Cardiac septum (tissue), 1 donor: ENCODE results near the gene TOMM70. TPM values are rescaled to one million over a fixed set of nuclear protein-coding genes. Genes with fewer than 3 reads are reported as not detected.
"Not testable (repeated sequence)": the region's sequence is repeated elsewhere in the genome, so short reads cannot be mapped to it uniquely, and the experiment has no call there.

ENCODE experiments used
- DNase-seq: peaks from one replicate; pipeline ENCODE4 v3.0.0-alpha.2; 2020; ENCODE audit warnings: low spot score
- intact Hi-C: fragments of 100-400 bp; cut with DNase I; formaldehyde crosslinking; loops from one replicate; pipeline ENCODE4 v1.14.0; 2022
- total RNA-seq: library from RNA; stranded (reverse); fragmentation: NEBNext Ultra II Directional; extraction: Animal tissue kit (Norgen Biotek cat#: 25700); gene quantifications from one replicate; pipeline ENCODE4 v1.2.1, GENCODE V29; 2021
- donor health status: DM: no; HTN: no; CAD: no.

The TOMM70 gene
- total RNA-seq, 1 donor from 2014 or later, result 54.0 TPM

- intact Hi-C loops, result loop anchor here (1.0 kb wide), 1 partner anchor 67 kb away; the partner anchor contains the start of genes LNP1 and TOMM70
- peak; percentile 95 for DNase-seq
Measured at GRCh38 chr3:100334488-100335351, 66.2 kb downstream of the TOMM70 start, which contains the start of gene NIT2. NIT2 (plus strand) TSS chr3:100334757; CDS start chr3:100334792, 35 bp downstream.

DNA sequence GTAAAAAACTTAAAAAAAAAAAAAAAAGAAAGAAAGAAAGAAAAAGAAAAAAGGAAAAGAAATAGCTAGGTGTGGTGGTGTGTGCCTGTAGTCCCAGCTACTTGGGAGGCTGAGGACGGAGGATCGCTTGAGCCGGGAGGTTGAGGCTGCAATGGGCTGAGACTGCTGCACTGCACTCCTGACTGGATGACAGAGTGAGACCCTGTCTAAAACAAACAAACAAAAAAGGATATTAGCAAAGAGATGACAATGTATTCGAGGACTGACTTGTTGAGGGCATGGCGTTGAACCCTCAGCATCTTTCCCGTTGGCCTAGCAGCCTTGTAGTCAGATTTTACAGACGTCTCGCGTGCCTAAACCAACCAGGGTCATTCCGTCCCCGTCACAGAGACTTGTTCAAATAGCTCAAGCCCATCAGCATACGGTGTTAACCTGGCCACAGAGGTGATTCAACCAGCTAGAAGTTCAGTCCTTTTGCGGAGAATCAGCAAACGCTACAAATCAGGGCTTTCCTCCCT lies 66.9 kb downstream of the TOMM70 start:
- no peak for DNase-seq
- intact Hi-C loops, result loop anchor here (1.0 kb wide), 1 partner anchor 67 kb away; the partner anchor contains the start of genes LNP1 and TOMM70

- DNase-seq, result no peak
- intact Hi-C loops, result no loop called here
Measured at GRCh38 chr3:100333051-100333450, 67.8 kb downstream of the TOMM70 start.

DNA sequence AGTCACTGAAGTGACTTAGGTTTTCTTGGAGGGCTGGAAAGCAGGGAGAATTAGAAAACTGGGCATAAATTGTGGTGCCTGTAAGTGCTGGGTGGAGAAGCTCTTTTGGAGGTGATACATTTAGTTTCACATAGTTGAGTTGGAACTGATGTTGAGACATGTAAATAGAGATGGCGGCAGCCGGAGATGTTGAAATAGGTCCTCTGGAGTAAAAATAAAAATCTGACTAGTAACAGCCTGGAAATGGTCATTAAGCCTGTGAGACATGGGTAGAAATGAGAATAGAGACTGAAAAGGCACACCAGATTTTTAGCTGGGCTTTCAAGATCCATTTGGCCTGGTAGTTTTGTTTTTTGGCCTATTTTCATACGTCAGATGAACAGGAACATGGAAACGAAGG lies 69.2 kb downstream of the TOMM70 start:
- intact Hi-C loops, result no loop called here
- DNase-seq, result no peak

DNA sequence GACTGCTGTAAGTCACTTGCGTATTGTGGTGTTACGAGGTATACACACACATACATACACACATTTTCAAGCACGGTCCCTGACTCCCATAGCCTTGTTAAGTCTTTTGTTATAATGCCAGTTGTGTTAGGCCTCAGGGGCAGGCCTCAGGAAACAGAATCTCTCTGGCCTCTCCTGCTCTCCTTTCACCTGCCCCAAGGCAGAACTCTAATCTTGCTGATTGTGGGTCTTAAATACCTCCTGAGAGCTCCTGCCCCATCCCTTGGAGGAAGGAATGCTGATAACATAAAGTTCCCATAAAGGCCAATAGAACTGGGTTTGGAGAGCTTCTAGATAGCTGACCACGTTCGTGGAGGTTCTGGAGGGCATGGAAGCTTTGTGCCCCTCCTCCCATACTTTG lies 70.2 kb downstream of the TOMM70 start:
- intact Hi-C loops, result no loop called here
- DNase-seq, result no peak

DNA sequence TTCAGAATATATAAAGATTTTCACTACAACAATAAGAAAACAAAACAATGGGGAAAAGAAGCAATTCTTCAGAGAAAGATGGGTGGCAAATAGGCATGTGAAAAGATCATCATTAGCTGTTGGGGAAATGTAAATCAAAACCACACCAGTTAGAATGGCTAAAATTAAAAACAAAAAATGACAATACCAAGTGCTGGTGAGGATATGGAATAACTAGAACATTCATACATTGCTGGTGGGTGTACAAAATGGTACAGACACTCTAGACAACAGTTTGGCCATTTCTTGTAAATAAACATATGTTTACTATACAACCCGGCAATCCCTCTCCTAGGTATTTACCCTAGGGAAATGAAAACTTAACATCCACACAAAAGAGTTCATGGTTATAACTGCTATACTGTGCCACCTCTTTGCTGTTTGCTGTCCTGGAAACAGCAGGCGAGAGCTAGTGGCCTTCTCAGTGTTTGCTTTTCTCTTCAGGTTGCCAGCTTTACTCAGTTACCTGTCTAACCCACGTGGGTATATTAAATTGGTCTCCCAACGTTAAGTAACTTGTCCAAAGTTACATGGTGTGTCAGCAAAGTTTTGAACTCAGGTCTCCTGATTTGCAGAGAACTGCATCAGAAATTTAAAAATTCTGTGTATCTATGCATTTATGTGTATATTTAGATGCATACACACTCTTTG lies 70.9 kb downstream of the TOMM70 start:
- no peak for DNase-seq
- intact Hi-C loops, result no loop called here

GRCh38 chr3:100327377-100327776 lies 73.5 kb downstream of the TOMM70 start:
- DNase-seq, intact Hi-C loops: not testable (repeated sequence)

- no peak for DNase-seq
- intact Hi-C loops, result no loop called here
Measured at GRCh38 chr3:100325827-100326226, 75.1 kb downstream of the TOMM70 start.

DNA sequence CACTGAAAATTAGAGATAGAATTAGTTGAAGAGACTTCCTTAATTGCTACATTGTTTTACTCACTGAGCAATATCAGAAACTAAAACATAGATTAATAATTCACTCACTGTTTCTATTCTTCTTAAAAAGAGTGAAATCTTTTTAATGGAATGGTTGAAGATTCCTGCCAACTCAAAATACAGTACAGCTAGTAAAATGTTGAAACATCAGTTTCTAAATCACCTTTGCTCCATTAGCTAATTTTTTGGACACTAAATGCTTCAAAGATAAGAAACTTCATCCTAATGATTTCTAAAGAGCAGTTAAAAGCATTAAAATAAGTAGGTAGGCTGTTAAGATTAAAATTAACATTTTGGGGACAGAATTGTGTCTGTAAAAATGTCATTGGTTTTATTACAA lies 76.8 kb downstream of the TOMM70 start:
- no peak for DNase-seq
- intact Hi-C loops, result no loop called here

- DNase-seq, result no peak
- intact Hi-C loops, result loop anchor here (5.0 kb wide), 1 partner anchor 272 kb away; no protein-coding TSS in a partner anchor
Measured at GRCh38 chr3:100319951-100320350, 80.9 kb downstream of the TOMM70 start.

- DNase-seq, result no peak
- intact Hi-C loops, result loop anchor here (5.0 kb wide), 1 partner anchor 274 kb away; no protein-coding TSS in a partner anchor
Measured at GRCh38 chr3:100317912-100318311, 83.0 kb downstream of the TOMM70 start.

GRCh38 chr3:100316641-100317069 lies 84.2 kb downstream of the TOMM70 start:
- DNase-seq, result no peak
- intact Hi-C loops, result loop anchor here (5.0 kb wide), 1 partner anchor 276 kb away; no protein-coding TSS in a partner anchor

Other genes starting within 250 kb of the TOMM70 start
- gene TBC1D23, start 140.1 kb downstream of the TOMM70 start, total RNA-seq, result 35.1 TPM
- gene NIT2, start 66.3 kb downstream of the TOMM70 start, total RNA-seq, result 41.0 TPM
- gene LNP1, start 450 bp upstream of the TOMM70 start, total RNA-seq, result 4.6 TPM
- 4.8 TPM for gene TMEM45A, start 91.5 kb upstream of the TOMM70 start, total RNA-seq
- gene ADGRG7, start 208.5 kb upstream of the TOMM70 start, total RNA-seq, result 0.13 TPM